Suprapubic skin (tissue), 3 donors: ENCODE measurements around the gene COQ9.

Source experiments
- CTCF ChIP-seq, 2 donors: fragments of 200-600 bp in 1 of 2; fragments of 450-650 bp in 1 of 2; sonication (generic) in 1 of 2; IDR thresholded peaks; one replicate each; pipeline ENCODE4 v1.5.1; 2016 to 2019; ENCODE audit warnings: antibody characterized with exemption in 2 of 2, mild to moderate bottlenecking in 1 of 2, moderate library complexity in 1 of 2
- POLR2A ChIP-seq, 2 donors: fragments of 450-650 bp; IDR thresholded peaks; one replicate each; pipeline ENCODE4 v1.6.1; 2017; ENCODE audit warnings: antibody characterized with exemption in 2 of 2, mild to moderate bottlenecking in 2 of 2, moderate library complexity in 2 of 2

GRCh38 chr16:57434003-57434402, 13.3 kb upstream of the COQ9 start:
- TF ChIP-seq CTCF (IDR thresholded peaks at IDR 0.05) (no peak), POLR2A (IDR thresholded peaks at IDR 0.05) (no peak)
